Activated CD8-positive, alpha-beta T cell treated with anti-CD3 and anti-CD28 coated beads for 36 hours (primary cell): Measurements from ENCODE around the gene ADAM15. TPM values are rescaled to one million over a fixed set of nuclear protein-coding genes. Genes with fewer than 3 reads are reported as not detected.

ENCODE experiments used
- ATAC-seq: fragments of 200-7000 bp; cut with Tn5 transposase; one replicate; pipeline ENCODE4 v1.10.0; 2021; ENCODE audit warnings: mild to moderate bottlenecking, moderate library complexity
- CTCF ChIA-PET: fragments of 350-600 bp; sonication (Branson Sonifier 250); formaldehyde crosslinking; loops from one replicate; lab custom pipeline; 2021; ENCODE audit warnings: antibody characterized with exemption; lab: Charles Lee
- POLR2A ChIA-PET: fragments of 350-600 bp; sonication (Branson Sonifier 250); formaldehyde crosslinking; loops from one replicate; lab custom pipeline; 2021; ENCODE audit warnings: antibody characterized with exemption; lab: Charles Lee
- DNase-seq: peaks from one replicate; pipeline ENCODE4 v3.0.0-alpha.2; 2020
- H3K27ac Mint-ChIP-seq: one replicate; pipeline ENCODE4 v1.8.0; 2021; ENCODE audit warnings: mild to moderate bottlenecking, mixed read lengths
- H3K27me3 Mint-ChIP-seq: one replicate; pipeline ENCODE4 v1.8.0; 2021; ENCODE audit warnings: mixed read lengths
- H3K36me3 Mint-ChIP-seq: one replicate; pipeline ENCODE4 v1.8.0; 2021; ENCODE audit warnings: low read depth, mixed read lengths
- H3K4me1 Mint-ChIP-seq: one replicate; pipeline ENCODE4 v1.8.0; 2021; ENCODE audit warnings: low read depth, mixed read lengths
- H3K4me3 Mint-ChIP-seq: one replicate; pipeline ENCODE4 v1.8.0; 2021; ENCODE audit warnings: mild to moderate bottlenecking, moderate library complexity, mixed read lengths
- H3K9me3 Mint-ChIP-seq: one replicate; pipeline ENCODE4 v1.8.0; 2021; ENCODE audit warnings: mixed read lengths
- intact Hi-C: fragments of 100-400 bp; cut with micrococcal nuclease; formaldehyde crosslinking; loops from one replicate; pipeline ENCODE4 v1.10.0; 2022
- total RNA-seq, 2 experiments: library from RNA; stranded (reverse); gene quantifications; one replicate each; pipeline ENCODE4 v1.2.3, GENCODE V29; 2021
- TF ChIP-seq, protein P1 (sequence below): fragments of 200-600 bp; IDR thresholded peaks from one replicate; pipeline ENCODE4 v1.8.0; 2022; ENCODE audit warnings: antibody characterized with exemption, mild to moderate bottlenecking

ADAM15 gene
- total RNA-seq, 2 experiments from 2014 or later: 36.4 to 37.2 TPM

DNA sequence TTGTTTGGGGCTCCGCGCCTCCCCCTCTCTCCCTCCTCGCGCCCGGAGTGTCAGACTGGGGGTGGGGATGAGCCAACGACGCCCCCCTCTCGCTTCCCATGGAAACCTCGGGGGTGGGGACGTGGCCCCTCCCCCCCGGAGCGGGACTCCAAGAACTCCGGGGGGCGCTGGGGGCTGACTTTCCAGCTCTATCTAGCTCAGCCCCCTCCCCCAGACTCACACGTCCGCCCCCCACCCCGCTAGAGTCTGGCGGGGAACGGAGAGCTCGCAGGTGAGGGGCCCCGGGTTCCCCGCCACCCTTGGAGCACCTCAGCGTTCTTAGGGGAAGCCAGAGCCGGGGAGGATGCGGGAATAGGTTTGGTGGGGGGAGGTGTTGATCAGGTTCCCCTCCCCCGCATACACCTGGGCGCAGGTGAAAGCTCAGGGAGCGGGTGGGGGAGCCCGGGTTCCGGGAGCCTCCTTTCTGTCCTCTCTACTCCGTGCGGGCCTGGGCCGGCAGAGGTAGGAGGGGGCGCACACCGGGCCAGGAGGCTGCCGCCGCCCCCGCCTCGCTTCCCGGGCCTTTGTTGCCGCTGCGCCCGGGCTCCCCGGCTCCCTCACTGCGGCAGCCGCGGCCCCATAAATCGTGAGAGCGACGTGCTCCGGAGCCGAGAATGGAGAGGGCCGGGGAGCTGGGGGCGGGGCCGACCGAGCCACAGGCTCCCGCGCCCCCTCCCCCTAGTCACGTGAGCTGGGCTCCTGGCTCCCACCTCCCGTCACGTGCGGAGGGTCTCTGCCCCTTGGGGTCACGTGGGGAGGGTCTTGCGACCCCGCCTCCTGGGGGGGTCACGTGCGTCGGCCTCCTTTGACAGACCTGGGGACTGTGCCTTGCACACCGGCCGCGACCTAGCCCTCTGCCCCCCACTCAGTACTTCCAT is 29.5 kb downstream of the ADAM15 start:
- H3K4me3 Mint-ChIP-seq: peak overlapping the region; percentile 33
- intact Hi-C loops: no loop called here
- H3K4me1 Mint-ChIP-seq: peaks cover 33% of the 10 kb centered on the region
- POLR2A ChIA-PET: interaction anchor here (0.6 to 1.9 kb wide), 8 partner anchors 10 to 1508 kb away, joined by 3 to 7 read pairs (median 4); partner anchors contain the start of gene ADAM15
- ATAC-seq (no peak), DNase-seq (peak; percentile 52)
- peaks cover 44% of the 10 kb centered on the region for H3K27me3 Mint-ChIP-seq
- H3K9me3 Mint-ChIP-seq: no peaks in the 10 kb centered on the region
- TF ChIP-seq, protein P1, sequence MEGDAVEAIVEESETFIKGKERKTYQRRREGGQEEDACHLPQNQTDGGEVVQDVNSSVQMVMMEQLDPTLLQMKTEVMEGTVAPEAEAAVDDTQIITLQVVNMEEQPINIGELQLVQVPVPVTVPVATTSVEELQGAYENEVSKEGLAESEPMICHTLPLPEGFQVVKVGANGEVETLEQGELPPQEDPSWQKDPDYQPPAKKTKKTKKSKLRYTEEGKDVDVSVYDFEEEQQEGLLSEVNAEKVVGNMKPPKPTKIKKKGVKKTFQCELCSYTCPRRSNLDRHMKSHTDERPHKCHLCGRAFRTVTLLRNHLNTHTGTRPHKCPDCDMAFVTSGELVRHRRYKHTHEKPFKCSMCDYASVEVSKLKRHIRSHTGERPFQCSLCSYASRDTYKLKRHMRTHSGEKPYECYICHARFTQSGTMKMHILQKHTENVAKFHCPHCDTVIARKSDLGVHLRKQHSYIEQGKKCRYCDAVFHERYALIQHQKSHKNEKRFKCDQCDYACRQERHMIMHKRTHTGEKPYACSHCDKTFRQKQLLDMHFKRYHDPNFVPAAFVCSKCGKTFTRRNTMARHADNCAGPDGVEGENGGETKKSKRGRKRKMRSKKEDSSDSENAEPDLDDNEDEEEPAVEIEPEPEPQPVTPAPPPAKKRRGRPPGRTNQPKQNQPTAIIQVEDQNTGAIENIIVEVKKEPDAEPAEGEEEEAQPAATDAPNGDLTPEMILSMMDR: no peak
- no peak overlapping the region for H3K27ac Mint-ChIP-seq
- no peaks in the 10 kb centered on the region for H3K36me3 Mint-ChIP-seq
- CTCF ChIA-PET: interaction anchor here (1.0 to 12.6 kb wide), 9 partner anchors 9 to 92 kb away, joined by 3 to 124 read pairs (median 5); partner anchors contain the start of genes ADAM15, EFNA4 and KRTCAP2

DNA sequence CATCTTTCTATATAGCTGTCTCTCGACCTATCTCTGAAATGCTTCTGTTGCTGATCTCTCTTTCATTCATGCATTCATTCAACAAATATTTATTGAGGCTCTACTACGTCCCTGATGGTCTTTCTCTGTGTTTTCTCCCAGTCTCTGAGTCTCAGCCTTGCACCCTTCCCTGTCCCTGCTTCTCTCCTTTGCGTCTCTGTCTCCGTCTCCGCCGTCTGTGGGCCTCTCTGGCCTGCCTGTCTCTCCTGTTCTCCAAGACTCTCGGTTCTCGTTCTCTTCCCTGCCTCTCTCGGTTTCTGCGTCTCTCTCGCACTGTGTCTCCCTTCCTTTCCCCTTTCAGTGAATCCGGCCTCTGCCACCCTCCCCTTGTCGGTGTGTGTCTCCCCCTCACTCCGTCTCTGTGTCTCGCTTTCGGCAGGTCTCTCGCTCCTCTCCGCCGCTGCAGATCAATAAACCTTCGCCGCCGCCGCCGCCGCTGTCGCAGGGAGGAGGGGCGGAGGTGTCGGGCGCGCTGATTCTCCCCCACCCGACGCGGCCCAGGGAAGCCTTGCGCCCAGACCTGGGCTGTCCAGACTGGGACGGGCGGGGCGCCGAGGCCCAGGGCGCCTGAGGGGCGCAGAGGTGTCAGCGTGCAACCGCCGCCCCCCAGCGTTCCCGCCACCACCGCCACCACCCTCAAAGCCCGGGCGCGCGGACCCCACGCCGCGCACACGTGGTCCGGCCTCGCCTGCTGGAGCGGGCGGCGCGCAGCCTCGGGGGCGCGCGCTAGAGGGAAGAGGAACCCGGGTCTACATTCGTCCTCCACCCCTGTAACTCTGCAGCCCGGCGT is 30.6 kb downstream of the ADAM15 start:
- DNase-seq: peak; percentile 45
- H3K4me1 Mint-ChIP-seq: peaks cover 33% of the 10 kb centered on the region
- no peaks in the 10 kb centered on the region for H3K36me3 Mint-ChIP-seq
- ATAC-seq: no peak
- intact Hi-C loops: loop anchor here (2.0 kb wide), 1 partner anchor 45 kb away; the partner anchor contains the start of gene EFNA1
- H3K27ac Mint-ChIP-seq: no peak overlapping the region
- peak overlapping the region; percentile 33 for H3K4me3 Mint-ChIP-seq
- CTCF ChIA-PET: interaction anchor here (1.0 to 12.6 kb wide), 9 partner anchors 9 to 91 kb away, joined by 3 to 278 read pairs (median 5); partner anchors contain the start of genes ADAM15, EFNA4 and KRTCAP2
- H3K9me3 Mint-ChIP-seq: no peaks in the 10 kb centered on the region
- H3K27me3 Mint-ChIP-seq: peaks cover 44% of the 10 kb centered on the region
- POLR2A ChIA-PET: interaction anchor here (0.6 to 1.9 kb wide), 3 partner anchors 11 to 1509 kb away, joined by 3 to 7 read pairs (median 3); no protein-coding TSS in a partner anchor
- TF ChIP-seq, protein P1: no peak

DNA sequence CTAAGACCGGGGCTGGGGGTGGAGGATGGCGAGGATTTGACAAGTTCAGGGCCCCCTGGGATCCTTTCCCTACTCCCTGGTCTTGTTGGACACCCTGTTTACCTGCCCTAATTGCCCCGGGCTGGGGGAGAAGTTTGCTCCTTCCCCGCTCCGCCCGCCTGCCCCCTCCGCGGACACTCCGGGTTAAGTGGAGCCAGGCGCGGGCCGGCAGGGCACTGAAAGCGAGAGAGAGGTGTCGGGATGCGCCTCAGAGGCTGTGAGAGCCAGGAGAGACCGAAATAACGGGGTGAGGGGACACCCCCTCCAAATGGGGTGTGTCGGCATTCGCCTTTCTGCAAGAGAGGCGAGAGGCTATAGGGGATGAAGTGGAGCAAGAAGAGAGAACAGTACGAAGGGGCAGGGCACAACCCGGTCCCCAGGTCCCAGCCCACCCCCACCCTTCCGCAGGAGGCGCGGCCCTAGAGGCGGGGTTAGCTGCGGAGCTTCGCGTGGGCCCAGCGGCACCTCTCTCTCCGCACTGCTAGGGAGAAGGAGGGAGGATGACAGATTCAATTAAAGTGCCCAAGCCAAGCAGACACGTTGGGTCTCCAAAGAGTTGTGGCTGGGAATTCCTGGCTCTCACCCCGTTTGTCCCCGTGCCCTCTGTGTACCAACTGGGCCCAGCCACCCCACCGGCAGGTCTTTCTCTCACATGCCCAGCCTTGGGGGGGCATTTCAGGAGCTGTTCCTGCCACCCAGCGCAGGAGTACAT is 31.4 kb downstream of the ADAM15 start:
- TF ChIP-seq, protein P1: no peak
- peak; percentile 52 for DNase-seq
- peaks cover 33% of the 10 kb centered on the region for H3K4me1 Mint-ChIP-seq
- H3K9me3 Mint-ChIP-seq: no peaks in the 10 kb centered on the region
- no peak overlapping the region for H3K27ac Mint-ChIP-seq
- intact Hi-C loops: loop anchor here (2.0 kb wide), 1 partner anchor 44 kb away; the partner anchor contains the start of gene EFNA1
- POLR2A ChIA-PET: interaction anchor here (1.7 kb wide), 1 partner anchor 18 kb away, joined by 6 read pairs; no protein-coding TSS in a partner anchor
- no peak overlapping the region for H3K4me3 Mint-ChIP-seq
- H3K27me3 Mint-ChIP-seq: peaks cover 44% of the 10 kb centered on the region
- H3K36me3 Mint-ChIP-seq: no peaks in the 10 kb centered on the region
- no peak for ATAC-seq
- CTCF ChIA-PET: interaction anchor here (5.5 kb wide), 1 partner anchor 22 kb away, joined by 278 read pairs; the partner anchor contains the start of genes ADAM15 and EFNA4

DNA sequence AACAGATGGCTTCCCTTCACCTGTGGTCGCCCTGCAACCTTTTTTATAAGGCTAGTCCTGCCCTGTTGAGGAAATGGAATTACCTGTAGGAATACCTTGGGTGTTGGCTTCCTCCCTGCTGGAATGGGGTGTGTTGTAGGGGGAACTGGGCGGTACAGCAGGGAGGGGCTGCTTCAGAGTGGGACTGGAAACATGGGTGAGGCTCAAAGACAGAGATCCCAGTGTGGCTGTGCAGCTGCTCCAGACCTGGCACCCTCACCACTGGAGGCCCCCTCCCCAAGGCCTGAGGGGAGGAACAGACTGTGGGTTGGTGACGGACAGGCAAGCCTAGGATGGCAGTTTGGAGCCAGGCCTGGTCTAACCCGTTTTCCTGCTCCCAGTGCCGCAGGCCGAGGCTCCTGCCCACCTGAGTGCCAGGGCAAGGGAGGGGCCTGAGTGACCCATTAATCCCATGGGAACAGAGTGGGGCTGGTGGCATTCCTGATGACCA is 32.0 kb downstream of the ADAM15 start:
- Mint-ChIP-seq H3K27me3 (peaks cover 44% of the 10 kb centered on the region), H3K4me1 (peaks cover 33% of the 10 kb centered on the region), H3K4me3 (no peak overlapping the region), H3K36me3 (no peaks in the 10 kb centered on the region), H3K27ac (no peak overlapping the region), H3K9me3 (no peaks in the 10 kb centered on the region)
- POLR2A ChIA-PET: interaction anchor here (1.7 kb wide), 1 partner anchor 18 kb away, joined by 6 read pairs; no protein-coding TSS in a partner anchor
- DNase-seq: no peak
- intact Hi-C loops: loop anchor here (2.0 kb wide), 1 partner anchor 44 kb away; the partner anchor contains the start of gene EFNA1
- ATAC-seq: no peak
- TF ChIP-seq, protein P1: no peak
- CTCF ChIA-PET: interaction anchor here (1.2 to 5.5 kb wide), 4 partner anchors 8 to 83 kb away, joined by 4 to 278 read pairs (median 44); partner anchors contain the start of genes ADAM15 and EFNA4
